Islet of Langerhans (tissue), 1 donor: ENCODE data around the gene GTF2IRD1.

Experiments used
- FAIRE-seq: peaks from one replicate; lab custom pipeline; 2011; peaks lifted over from hg19 to GRCh38; lab: Jason Lieb, UNC

Gene GTF2IRD1

DNA sequence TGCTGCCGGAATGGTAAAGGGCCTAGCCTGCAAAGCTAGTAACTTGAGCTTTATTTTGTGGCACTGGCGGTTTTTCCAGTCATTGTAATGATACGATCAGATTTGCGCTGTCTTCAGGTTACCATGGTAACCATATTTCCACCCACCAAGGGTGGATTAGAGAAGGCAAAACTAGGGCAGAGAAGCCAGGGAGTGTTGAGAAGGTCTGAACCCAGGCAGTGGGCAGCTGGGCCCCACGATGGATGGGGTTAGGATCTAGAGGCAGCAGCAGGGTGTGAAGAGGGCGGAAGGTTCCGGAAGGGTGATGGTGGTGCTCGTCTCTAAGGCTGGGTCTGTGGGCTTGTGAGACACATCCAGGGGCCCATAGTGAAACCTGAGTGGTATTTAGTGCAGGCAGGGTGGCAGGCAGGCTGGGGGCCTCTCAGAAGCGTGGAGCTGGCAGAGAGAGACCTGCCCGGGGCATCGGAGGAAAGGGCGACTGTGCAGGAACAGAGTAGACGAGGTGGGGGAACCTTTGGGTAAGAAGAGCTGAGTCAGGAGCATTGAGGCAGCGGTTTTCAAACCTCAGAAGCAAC is 115.9 kb downstream of the GTF2IRD1 start:
- no peak for FAIRE-seq

DNA sequence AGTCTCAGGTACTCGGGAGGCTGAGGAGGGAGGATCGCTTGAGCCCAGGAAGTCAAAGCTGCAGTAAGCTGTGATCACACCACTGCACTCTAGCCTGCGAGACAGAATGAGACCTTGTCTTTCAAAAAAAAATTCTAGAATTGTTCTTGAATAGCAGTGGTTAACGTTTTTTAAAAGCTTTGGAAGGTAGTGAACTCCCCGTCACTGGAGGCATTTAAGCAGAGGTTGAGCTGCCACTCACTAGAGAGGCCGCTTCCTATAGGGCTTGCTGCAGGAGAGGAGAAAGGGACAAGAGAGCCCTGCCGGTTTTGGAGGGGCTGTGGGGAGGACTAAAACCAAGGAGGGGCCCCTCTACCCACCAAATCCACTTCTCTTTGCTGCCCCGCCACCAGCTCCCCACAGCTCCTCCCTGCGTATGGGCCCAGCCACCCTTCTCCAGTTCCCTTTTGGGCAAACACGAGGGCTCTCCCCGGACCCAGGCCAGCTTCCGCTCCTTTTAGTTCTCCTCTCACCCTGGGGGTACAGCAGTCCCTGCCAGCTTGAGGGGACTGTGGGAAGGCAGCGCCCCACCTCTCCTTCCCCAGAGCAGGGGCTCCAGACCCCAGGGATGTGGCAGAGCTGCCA is 116.9 kb downstream of the GTF2IRD1 start:
- no peak for FAIRE-seq

DNA sequence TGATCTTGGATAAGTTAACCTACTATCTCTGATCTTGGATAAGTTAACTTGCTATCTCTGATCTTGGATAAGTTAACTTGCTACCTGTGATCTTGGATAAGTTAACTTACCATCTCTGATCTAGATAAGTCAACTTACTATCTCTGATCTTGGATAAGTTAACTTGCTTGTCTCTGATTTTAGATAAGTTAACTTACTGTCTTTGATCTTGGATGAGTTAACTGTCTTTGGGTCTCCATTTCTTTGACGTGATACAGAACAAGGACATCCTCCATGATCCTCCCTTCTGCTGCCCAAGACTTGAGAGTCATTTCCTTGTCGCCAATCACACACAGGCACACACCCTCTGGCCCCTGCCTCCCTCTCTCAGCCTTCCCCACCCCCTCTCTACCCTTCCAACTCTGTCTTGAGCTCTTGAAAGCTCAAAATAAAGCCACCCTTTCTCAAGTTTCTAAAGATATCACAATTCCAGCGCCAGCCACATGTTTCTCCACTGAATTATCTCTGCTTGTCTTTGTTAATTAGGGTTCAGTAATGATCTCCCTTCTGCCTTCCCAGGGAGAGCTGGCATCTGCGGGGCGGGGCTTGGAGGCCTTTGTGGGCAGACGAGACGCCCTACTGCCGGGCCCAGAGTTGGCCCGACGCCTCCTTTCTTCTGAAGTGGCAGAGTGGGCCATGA is 118.7 kb downstream of the GTF2IRD1 start:
- no peak for FAIRE-seq

DNA sequence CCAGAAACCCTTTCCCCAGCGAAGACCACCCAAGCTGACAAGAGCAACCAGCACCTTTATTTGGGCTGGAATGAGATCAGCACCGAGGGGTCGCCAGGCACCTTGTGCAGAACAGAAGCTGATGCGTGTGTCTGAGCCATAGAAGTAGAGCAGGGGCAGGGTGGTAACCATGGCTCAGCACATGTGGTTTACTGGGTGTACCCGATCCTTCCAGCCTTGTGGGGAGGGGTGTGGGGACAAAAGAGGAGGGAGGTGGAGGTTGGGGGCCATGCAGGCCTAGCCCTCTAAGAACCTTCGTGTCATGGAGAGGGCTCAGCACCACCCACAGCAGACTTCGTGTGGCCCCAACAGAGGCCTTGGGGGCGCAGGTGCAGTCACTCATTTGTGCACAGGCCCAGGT is 119.8 kb downstream of the GTF2IRD1 start:
- FAIRE-seq, result no peak

DNA sequence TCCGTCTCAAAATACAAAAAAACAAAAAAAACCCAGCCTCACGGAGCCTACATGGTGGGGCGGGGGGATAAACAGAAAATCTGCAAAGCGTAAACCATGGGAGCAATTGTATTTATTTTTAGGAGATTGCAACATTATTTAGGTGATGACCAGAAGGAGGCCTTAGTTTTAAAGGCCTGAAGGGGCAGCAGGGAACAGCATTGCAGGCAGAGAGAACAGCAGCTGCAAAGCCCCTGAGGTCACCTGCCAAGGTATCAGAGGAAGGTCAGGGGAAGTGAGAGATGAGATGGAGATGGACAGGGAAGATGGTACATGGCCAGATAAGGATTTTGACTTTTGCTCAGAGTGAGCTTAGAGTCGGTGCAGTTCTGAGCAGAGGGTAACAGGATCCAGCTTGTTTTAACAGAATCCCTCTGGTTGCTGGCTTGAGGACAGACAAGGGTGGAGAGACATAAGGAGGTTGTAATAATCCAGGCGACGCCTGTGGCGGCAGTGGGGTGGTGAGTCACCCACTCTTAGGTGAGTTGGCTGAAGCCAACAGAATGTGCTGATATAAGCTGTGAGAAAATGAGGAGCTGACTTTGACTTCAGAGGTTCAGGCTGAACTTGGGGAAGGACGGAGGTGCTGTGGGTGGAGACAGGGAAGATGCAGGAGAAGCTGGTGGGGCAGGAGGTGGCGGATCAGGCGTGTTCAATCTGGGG is 121.5 kb downstream of the GTF2IRD1 start:
- FAIRE-seq, result no peak

DNA sequence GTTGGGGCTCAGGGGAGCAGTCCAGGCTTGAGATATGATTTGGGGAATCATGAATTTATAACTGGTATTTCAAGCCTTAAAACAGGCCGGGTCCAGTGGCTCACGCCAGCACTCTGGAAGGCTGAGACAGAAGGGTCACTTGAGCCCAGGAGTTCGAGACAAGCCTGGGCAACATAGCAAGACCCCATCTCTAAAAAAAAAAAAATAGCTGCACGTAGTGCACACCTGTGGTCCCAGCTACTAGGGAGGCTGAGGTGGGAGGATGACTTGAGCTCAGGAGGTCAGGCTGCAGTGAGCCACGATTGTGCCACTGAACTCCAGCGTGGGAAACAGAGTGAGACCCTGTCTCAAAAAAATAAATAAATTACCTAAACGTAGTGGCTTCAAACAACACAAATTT is 122.1 kb downstream of the GTF2IRD1 start:
- no peak for FAIRE-seq

DNA sequence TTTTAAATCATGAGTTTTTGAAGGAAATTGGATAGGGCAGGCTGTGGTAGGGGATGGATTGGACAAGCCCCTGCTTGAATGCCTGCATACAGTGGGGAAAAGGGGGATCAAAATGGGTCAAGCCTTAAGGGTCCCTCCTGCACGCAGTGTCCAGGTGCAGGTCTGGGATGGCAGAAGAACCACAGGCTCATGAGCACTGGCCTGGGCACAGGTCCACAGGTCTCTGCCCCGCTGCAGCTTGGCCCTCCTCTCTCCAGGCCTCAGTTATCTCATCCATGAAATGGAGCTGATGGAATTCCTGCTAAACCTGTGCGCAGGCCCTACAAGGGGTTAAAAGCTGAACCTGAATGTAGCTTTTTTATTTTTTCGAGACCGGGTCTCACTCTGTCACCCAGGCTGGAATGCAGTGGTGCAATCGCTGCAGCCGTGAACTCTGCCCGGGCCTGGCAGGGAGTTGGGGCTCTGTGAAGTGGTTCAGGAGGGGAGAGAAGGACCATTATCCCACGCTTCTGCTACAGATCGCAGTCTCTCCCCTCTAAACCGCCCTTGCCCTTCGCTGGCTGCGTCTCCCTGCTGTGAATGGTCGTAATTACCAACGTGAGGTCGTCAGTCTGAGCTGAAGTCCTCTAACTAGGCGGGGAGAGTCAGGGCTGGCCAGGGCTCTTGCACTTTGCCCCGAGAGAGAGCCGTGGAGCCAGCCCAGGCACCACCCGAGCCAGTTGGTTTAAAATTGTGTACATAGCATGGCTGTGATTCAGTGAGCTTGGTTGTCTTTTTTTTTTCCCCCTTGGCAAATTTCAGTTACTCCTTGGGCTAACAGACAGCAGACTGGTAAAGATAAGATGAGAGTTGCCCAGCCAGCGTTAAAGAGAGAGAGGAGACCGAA is 126.3 kb downstream of the GTF2IRD1 start:
- no peak for FAIRE-seq

DNA sequence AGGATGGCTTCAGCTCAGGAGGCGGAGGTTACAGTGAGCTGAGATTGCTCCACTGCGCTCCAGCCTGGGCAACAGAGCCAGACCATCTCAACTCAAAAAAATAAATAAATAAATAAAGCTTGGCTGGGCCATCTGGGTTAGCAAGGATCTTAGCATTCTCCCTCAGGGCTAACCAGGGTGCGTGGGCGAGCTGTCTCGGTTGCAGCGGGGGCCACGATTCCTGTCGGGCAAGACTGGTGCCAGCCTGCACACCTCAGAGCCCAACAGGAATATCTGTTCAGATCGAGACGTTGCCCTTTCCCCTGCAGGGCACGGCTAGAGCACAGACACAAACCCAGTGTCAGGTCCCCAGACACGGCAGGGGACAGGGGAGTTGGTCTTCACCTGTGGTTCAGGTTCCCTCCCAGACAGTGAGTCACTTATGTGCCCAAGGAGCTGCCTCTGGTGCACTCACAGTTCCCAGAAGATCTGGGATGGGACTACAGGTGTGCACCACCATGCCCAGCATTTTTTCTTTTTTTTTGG is 128.3 kb downstream of the GTF2IRD1 start:
- FAIRE-seq, result no peak

DNA sequence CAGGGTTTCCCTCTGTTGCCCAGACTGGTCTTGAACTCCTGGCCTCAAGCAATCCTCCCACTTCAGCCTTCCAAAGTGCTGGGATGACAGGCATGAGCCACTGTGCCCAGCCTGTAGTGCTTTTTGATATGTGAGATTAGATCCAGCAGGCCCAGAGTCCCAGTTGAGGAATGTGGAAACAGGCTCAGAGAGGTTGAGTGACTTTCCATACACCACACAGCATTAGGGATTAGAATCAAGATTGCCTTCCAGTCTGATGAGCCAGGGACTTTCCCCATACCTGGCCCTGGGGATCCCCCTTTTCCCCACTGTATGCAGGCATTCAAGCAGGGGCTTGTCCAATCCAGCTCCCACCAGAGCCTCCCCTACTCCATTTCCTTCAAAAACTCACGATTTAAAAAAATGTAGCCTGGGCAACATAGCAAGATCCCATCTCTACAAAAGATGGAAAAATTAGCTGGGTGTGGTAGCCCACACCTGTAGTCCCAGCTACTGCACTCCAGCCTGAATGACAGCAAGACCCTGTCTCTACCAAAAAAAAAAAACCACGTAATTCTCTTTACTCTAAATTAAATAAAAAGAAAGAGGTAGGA is 128.8 kb downstream of the GTF2IRD1 start:
- no peak for FAIRE-seq

DNA sequence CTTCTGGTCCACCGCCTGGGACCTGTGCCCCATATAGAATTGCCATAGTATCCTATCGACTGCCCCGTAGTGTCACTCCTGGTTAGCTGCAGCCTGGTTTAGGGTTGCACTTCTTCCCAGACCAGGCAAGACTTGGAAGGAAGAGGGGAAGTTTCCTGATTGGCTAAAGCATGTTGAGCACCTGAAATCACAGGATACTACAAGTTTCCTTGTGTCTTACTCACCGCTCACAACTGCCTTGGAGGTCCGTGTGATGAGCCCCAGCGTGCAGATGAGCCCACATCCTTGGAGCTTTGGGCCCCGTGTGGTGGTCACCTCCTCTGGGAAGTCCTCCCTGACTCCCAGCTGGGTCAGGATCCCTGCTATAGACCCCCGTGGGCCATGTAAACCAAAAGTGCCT is 129.9 kb downstream of the GTF2IRD1 start:
- no peak for FAIRE-seq

DNA sequence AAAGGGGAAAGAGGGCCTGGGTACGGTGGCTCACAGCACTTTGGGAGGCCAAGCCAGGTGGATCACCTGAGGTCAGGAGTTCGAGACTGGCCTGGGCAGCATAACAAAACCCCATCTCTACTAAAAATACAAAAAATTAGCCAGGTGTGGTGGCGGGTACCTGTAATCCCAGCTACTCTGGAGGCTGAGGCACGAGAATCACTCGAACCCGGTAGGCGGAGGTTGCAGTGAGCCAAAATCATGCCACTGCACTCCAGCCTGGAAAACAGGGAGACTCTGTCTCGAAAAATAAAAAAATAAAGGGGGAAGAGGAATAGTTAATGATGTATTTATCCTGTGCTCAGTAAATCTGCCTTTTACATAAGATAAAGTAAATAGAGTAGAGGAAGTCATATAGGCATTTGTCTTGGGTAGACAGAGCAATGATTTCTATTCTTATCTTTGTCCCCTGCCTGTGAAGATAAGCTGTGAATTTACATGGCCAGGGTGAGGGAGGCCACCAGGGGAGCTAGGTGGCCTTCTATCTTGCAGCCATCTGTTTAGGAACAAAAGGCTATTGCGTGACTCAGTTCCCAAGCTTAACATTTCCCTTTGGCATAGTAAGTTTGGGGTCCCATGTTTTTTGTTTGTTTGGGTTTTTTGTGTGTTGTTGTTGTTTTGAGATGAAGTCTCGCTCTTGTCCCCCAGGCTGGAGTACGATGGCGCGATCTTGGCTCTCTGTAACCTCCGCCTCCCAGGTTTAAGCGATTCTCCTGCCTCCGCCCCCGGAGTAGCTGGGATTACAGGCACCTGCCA is 130.7 kb downstream of the GTF2IRD1 start:
- no peak for FAIRE-seq

DNA sequence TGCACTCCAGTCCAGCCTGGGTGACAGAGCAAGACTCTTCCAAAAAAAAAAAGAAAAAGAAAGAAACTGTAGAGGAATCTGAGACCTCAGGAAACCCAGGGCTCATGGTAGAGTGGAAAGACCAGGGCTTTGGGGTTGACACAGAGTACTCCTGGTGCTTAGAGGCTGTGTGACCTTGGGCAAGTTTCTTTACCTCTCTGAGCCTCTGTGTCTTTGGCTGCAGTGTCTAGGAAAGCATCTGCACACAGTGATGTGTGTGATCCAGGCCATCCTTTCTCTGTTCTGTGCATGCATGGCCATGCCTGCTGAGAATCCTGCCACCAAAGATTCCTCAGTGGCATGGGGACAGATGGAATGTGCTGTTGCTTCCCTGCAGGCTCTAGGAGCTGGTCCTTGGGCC is 132.1 kb downstream of the GTF2IRD1 start:
- FAIRE-seq, result no peak

DNA sequence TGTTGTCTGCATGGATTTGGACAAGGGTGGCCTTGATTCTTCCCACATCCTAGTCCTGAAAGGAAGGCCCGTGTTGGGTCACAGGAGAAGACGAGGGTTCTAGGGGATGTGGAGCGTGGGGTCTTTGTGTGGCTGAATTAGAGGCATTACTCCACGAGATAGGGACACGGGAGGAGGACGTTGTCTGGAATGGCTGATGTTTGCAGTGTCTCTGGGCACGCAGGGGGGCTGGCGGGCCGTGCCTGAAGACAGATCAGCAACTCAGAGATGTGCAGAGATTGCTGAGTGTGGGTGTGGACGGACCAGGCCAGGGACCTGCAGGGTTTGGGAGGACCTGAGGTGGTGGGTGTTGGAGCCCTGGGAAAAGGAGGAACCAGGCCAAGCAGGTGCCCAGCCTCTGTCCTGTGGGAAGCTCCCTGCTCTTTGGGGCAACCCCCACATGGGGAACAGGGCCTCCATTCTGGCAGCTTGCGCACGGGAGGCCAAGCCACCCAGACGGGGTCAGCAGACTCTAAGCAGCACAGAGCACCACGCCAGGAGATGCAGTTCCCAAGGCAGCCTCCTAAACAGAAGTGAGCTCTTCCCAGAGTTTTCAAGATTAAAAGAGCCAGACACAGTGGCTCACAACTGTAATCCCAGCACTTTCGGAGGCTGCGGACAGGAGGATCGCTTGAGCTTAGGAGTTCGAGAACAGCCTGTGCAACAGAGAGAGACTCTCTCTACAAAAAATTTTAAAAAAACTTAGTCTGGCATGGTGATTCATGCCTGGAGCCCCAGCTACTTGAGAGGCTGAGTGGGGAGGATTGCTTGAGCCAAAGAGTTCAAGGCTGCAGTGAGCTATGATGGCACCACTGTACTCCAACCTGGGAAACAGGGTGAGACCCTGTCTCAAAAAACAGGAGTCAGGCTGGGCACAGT is 132.8 kb downstream of the GTF2IRD1 start:
- FAIRE-seq, result no peak

DNA sequence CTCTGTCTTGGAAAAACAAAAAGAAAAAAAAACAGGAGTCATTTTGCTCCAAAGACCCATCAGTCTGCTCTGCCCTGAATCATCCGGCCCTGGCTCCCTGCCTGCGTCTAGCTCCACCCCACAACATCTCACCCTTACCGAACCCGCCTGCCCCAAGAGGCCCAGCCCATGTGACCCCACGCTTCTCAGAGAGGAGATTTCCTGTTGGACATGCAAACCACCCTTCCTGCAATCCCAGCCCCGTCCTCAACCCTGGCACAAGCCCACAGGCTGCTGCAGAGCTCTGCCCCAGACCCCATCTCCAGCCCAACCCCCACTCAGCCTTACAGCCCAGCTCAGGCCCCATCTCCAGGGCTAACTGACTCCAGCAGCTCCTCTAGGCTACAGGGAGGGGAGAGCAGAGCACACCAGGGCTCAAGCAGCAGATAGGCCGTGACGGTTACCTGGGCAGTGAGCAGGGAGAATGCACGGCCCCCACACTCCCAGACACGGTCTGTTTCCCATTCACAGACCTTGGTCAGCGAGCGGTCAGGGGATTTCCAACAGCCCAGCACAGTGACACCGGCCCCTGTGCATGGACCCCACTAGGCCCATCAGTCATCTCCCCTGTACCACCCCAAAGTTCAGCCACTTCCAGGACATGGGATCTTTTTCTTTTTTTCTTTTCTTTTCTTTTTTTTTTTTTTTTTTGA is 133.9 kb downstream of the GTF2IRD1 start:
- FAIRE-seq, result no peak

DNA sequence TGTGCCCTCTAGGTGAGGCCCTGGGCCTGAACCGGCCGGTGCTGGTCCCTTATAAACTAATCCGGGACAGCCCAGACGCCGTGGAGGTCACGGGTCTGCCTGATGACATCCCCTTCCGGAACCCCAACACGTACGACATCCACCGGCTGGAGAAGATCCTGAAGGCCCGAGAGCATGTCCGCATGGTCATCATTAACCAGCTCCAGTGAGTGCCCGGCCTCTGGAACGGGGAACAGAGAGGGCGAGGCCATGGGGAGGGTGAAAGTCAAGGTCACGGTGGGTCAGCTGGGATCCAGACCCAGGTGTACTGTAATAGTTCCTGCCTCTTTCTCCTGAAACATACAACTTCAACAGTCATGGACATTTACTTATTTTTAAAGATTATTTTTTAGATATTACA is 137.1 kb downstream of the GTF2IRD1 start:
- FAIRE-seq, result no peak

DNA sequence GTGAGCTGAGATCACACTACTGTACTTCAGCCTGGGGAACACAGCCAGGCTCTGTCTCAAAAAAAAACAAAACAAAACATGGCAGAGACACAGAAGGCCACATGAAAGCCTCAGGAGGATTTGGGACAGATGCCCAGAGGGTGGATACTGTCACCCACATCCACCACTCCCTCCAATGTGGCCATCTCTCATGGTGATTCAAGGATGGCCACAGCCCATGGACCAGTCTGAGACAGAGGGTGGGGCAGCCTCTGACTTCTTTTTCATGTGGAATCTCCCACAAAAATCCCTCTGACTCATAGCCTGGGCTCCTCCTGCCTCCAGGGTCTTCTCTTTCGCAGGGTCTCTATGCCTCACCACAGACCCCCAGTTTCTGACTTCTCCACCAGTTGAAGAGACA is 144.9 kb downstream of the GTF2IRD1 start:
- FAIRE-seq, result no peak

DNA sequence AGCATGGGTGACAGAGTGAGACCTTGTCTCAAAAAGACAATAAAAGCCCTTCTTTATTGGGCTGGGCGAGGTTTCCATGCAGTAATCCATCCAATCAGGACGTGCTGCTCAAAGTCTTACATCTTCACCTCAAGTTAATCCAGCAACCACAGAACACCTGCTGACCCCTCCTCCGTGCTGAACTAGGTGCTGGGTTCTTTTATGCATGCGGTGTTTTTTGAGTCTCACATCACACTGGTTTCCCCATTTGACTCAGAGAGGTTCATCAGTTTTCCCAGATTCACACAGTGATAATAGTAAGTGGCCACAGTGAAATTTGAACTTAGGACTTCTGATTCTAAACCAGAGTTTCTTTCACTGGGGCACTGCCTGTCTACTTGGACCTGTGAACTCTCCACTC is 145.5 kb downstream of the GTF2IRD1 start:
- no peak for FAIRE-seq

DNA sequence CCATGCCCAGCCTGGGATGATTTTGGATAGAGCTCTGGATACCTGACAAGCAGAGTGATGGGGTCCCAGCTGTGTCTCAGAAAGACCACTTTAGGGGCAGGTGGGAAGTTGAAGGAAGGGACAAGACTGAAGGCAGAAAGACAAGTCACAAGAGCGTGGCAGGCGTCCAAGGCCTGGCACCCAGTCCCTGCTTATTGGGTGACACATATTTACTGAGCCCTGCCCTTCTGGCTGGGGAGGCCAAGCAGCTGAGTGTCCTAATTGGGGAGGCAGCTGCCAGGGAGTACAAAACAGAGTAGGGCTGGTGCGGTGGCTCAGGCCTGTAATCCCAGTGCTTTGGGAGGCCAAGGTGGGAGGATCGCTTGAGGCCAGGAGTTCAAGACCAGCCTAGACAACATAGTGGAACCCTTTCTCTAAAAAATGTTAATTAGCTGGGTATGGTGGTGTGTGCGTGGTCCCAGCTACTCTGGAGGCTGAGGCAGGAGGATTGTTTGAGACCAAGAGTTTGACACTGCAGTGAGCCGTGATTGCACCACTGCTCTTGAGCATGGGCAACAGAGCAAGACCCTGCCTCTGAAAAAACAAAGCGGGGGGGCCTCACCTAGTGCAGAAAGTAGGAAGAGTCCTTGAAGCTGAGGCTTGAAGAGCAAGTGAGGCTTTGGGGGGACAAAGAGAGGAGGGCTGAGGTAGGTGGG is 150.8 kb downstream of the GTF2IRD1 start:
- FAIRE-seq, result no peak
